K562 (cell line): ENCODE measurements around the gene CRABP2. TPM values are rescaled to one million over a fixed set of nuclear protein-coding genes. Genes with fewer than 3 reads are reported as not detected.

ENCODE experiments used
- ATAC-seq: fragments of 200-7000 bp; cut with Tn5 transposase; 3 replicates; pipeline ENCODE4 v1.9.1; 2020; ENCODE audit warnings: moderate library complexity
- BruUV-seq: library from RNA; stranded (reverse); fragments of 400-500 nt; replicated peaks from 2 replicates; lab custom pipeline; 2021; lab: Mats Ljungman, UMichigan
- CTCF ChIA-PET: fragments of 300-600 bp; formaldehyde crosslinking; extraction: SDS; loops from one replicate; lab custom pipeline; 2021; ENCODE audit warnings: low intra/inter-chr PET ratio; lab: Yijun Ruan, JAX
- POLR2A ChIA-PET: fragments of 300-600, 350-650 bp; sonication (Branson Sonifier 250); formaldehyde crosslinking; extraction: SDS; loops from one replicate; lab custom pipeline; 2021; ENCODE audit warnings: antibody characterized with exemption, inconsistent platforms; lab: Yijun Ruan, JAX
- DNase-seq, 4 experiments: peaks; one replicate each; pipeline versions ENCODE4 v3.0.0 to v3.0.0-alpha.2; 2011 to 2018; ENCODE audit warnings: low spot score in 3 of 4, mixed read lengths in 3 of 4; ENCODE audit errors: extremely low read depth in 1 of 4
- FAIRE-seq: peaks from 2 replicates; lab custom pipeline; 2011; peaks lifted over from hg19 to GRCh38; lab: Jason Lieb, UNC
- H2AFZ ChIP-seq: 2 replicates; pipeline ENCODE4 v1.6.0; 2011; ENCODE audit warnings: low read depth, low read length, control low read depth, inconsistent platforms
- H3K27ac ChIP-seq: fragments of 200-600 bp; 3 replicates; pipeline ENCODE4 v1.8.0; 2011; ENCODE audit warnings: low read depth, mild to moderate bottlenecking, control low read depth, inconsistent platforms, low read length, moderate library complexity, mixed read lengths; ENCODE audit errors: extremely low read depth
- H3K27me3 ChIP-seq, 2 experiments: fragments of 300-600 bp in 1 of 2; 2 replicates in 1 of 2; 3 replicates in 1 of 2; pipeline versions ENCODE4 v1.6.0 to v1.8.0; 2011; ENCODE audit warnings: inconsistent platforms in 2 of 2, low read length in 2 of 2, mild to moderate bottlenecking in 1 of 2, mixed read lengths in 1 of 2, moderate library complexity in 1 of 2; ENCODE audit not compliant: control insufficient read depth in 2 of 2, insufficient read depth in 2 of 2
- H3K36me3 ChIP-seq: fragments of 300-600 bp; 3 replicates; pipeline ENCODE4 v1.8.0; 2011; ENCODE audit warnings: mild to moderate bottlenecking, low read length, inconsistent platforms; ENCODE audit not compliant: control insufficient read depth, insufficient read depth
- H3K4me1 ChIP-seq, 2 experiments: fragments of 200-600 bp in 1 of 2; replicated peaks in 1 of 2; 2 replicates in 1 of 2; 3 replicates in 1 of 2; pipeline versions ENCODE4 v1.5.1 to v1.8.0; 2011; ENCODE audit warnings: inconsistent platforms in 2 of 2, low read length in 2 of 2, mild to moderate bottlenecking in 1 of 2, mixed read lengths in 1 of 2, moderate library complexity in 1 of 2; ENCODE audit not compliant: control insufficient read depth in 2 of 2, insufficient read depth in 2 of 2
- H3K4me2 ChIP-seq: 2 replicates; pipeline ENCODE4 v1.6.1; 2011; ENCODE audit warnings: low read length, control low read depth, inconsistent platforms, mixed read lengths; ENCODE audit not compliant: insufficient read depth
- H3K4me3 ChIP-seq: fragments of 200-600 bp; sonication (generic), shearing (Covaris generic); 2 replicates; pipeline ENCODE4 v1.5.1; 2016; ENCODE audit warnings: control low read depth, inconsistent platforms
- H3K79me2 ChIP-seq: fragments of 200-600 bp; 3 replicates; pipeline ENCODE4 v1.8.0; 2011; ENCODE audit warnings: low read length, inconsistent platforms; ENCODE audit not compliant: control insufficient read depth, insufficient read depth
- H3K9ac ChIP-seq, 2 experiments: 2 replicates each; pipeline versions ENCODE4 v1.6.0 to v1.6.1; 2011; ENCODE audit warnings: low read depth in 2 of 2, low read length in 2 of 2, control low read depth in 1 of 2, inconsistent platforms in 1 of 2, mild to moderate bottlenecking in 1 of 2, mixed read lengths in 1 of 2; ENCODE audit not compliant: insufficient read depth in 1 of 2
- H3K9me1 ChIP-seq: one replicate; pipeline ENCODE4 v1.6.0; 2011; ENCODE audit warnings: inconsistent platforms, mild to moderate bottlenecking, low read length, moderate library complexity; ENCODE audit not compliant: control insufficient read depth, insufficient read depth
- H3K9me3 ChIP-seq: replicated peaks from 2 replicates; pipeline ENCODE4 v1.5.1; 2011; ENCODE audit warnings: low read depth, low read length, inconsistent platforms; ENCODE audit not compliant: control insufficient read depth, insufficient read depth
- H4K20me1 ChIP-seq: replicated peaks from 2 replicates; pipeline ENCODE4 v1.6.1; 2011; ENCODE audit warnings: low read length, inconsistent platforms, mixed read lengths; ENCODE audit not compliant: control insufficient read depth, insufficient read depth
- MEIS2 ChIP-seq: fragments of 450-650 bp; IDR thresholded peaks from 2 replicates; pipeline ENCODE4 v1.6.1; 2014; ENCODE audit warnings: mild to moderate bottlenecking; ENCODE audit not compliant: partially characterized antibody
- TFAP4 ChIP-seq: sonication (generic); formaldehyde crosslinking; IDR thresholded peaks from 2 replicates; pipeline ENCODE4 v1.8.0; 2022; ENCODE audit warnings: missing genetic modification reagents, mild to moderate bottlenecking, moderate library complexity, borderline replicate concordance
- WGBS: fragments of 100-300 bp; shearing (Covaris generic); methylation state at CpG from one replicate; pipeline ENCODE4 v1.1.6; 2016; ENCODE audit warnings: low coverage, mixed read lengths; ENCODE audit not compliant: insufficient coverage; ENCODE audit errors: missing lambda C conversion rate; 5-methylcytosine and 5-hydroxymethylcytosine counted together
- in situ Hi-C: fragments of 300-500 bp; cut with MboI; formaldehyde crosslinking; loops from 4 replicates; pipeline ENCODE4 v1.15.0; 2018; ENCODE audit warnings: inconsistent platforms, mixed read lengths
- intact Hi-C: fragments of 100-400 bp; cut with micrococcal nuclease; formaldehyde crosslinking; loops from 2 replicates; pipeline ENCODE4 v1.14.2; 2022
- polyA plus RNA-seq, 8 experiments: library from polyadenylated mRNA; depleted of rRNA in 4 of 8; stranded (reverse) in 5 of 8; unstranded in 3 of 8; fragments of >200 nt; fragmentation: Nextera tagmentation in 2 of 8; fragmentation: Illumina TruSeq in 1 of 8; extraction: Ambion mirVana in 2 of 8; extraction: Trizol in 1 of 8; gene quantifications; 2 replicates each; pipeline versions ENCODE4 v1.2.1 to v1.2.3, GENCODE V29; 2011 to 2014; ENCODE audit warnings: inconsistent platforms in 1 of 8, missing spikeins in 1 of 8
- total RNA-seq, 7 experiments: library from RNA; depleted of rRNA in 6 of 7; stranded (reverse); fragments of >200 nt in 6 of 7; fragmentation: Illumina TruSeq in 2 of 7; extraction: Trizol in 2 of 7; gene quantifications; 2 replicates each; pipeline versions ENCODE4 v1.2.1 to v1.2.3, GENCODE V29; 2011 to 2021; ENCODE audit warnings: low replicate concordance in 1 of 7
- TF ChIP-seq, protein P1 (sequence below): sonication (generic); formaldehyde crosslinking; IDR thresholded peaks from 2 replicates; pipeline ENCODE4 v1.9.0; 2022; ENCODE audit warnings: mild to moderate bottlenecking, missing genetic modification reagents

CRABP2 gene
- total and polyA plus RNA-seq, 9 of the 15 experiments (the other 6 are each of a cell fraction or from before 2014, with no cell fraction given) = 0.30 to 2.5 (median 0.82) TPM

- peak overlapping the region; percentile 21; the same call in 1 of the 2 replicates for H3K4me2 ChIP-seq
- H2AFZ ChIP-seq = no peak overlapping the region
- H3K36me3 ChIP-seq = no peaks in the 10 kb centered on the region
- BruUV-seq = no TSS peak
- intact Hi-C loops (no loop called here), in situ Hi-C loops (no loop called here)
- H3K4me1 ChIP-seq = peaks cover 22 to 54% of the 10 kb centered on the region in 2 experiments
- WGBS = 78% methylated on average over 9 of the region's 18 CpGs
- no peak overlapping the region for H3K27ac ChIP-seq
- no peaks in the 10 kb centered on the region for H4K20me1 ChIP-seq
- no peak for DNase-seq
- H3K9me3 ChIP-seq = no peaks in the 10 kb centered on the region
- CTCF ChIA-PET = no interaction called here
- H3K9ac ChIP-seq = peak overlapping the region in 1 of 2 experiments; percentile 88; a peak in 3 of 4 replicates
- H3K9me1 ChIP-seq = no peaks in the 10 kb centered on the region
- POLR2A ChIA-PET = interaction anchor here (0.5 to 3.1 kb wide), 8 partner anchors 8 to 238 kb away, joined by 3 to 24 read pairs (median 4); no protein-coding TSS in a partner anchor
- peak; percentile 52 for FAIRE-seq
- peak; percentile 38; the same call in 1 of the 2 replicates for TF ChIP-seq TFAP4
- TF ChIP-seq, protein P1, sequence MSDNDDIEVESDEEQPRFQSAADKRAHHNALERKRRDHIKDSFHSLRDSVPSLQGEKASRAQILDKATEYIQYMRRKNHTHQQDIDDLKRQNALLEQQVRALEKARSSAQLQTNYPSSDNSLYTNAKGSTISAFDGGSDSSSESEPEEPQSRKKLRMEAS (CRISPR knock-in tag) = no peak
- TF ChIP-seq MEIS2 = peak; percentile 45
- no peak for ATAC-seq
- H3K4me3 ChIP-seq = no peak overlapping the region
- no peaks in the 10 kb centered on the region; the same call in 2 of the 3 replicates for H3K79me2 ChIP-seq
- peaks cover 0 to 9% of the 10 kb centered on the region in 2 experiments; a peak in 1 of 5 replicates for H3K27me3 ChIP-seq
Observed at GRCh38 chr1:156675210-156676113, 29.9 kb downstream of the CRABP2 start.
